Fibroblast of mammary gland (primary cell): ENCODE measurements around the gene PHC1.

ENCODE experiments used
- DNase-seq: peaks from one replicate; pipeline ENCODE4 v3.0.0-alpha.2; 2010; ENCODE audit warnings: low read depth
- H3K4me3 ChIP-seq: 2 replicates; pipeline ENCODE4 v1.5.1; 2011; ENCODE audit warnings: low read depth, mild to moderate bottlenecking, low read length, moderate library complexity; ENCODE audit not compliant: control insufficient read depth
- TF ChIP-seq, protein P1 (sequence below): conservative IDR thresholded peaks from 2 replicates; pipeline ENCODE4 v1.5.1; 2011; ENCODE audit warnings: low read depth, low read length, inconsistent platforms; ENCODE audit not compliant: control insufficient read depth, insufficient read depth

PHC1 gene

DNA sequence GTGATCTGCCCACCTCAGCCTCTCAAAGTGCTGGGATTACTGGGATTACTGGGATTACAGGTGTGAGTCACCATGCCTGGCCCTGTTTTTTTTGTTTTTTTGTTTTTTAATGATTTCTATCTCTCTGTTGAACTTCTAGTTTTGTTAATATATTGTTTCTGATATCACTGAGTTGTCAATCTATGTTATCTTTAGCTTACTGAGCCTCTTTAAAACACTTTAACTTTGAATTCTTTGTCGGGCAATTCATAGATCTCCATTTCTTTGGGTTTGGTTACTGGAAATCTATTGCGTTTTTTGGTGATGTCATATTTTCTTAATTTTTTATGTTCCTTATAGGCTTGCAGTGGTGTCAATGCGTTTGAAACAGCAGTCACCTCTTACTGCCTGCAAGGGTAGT is 65.8 kb downstream of the PHC1 start:
- TF ChIP-seq, protein P1, sequence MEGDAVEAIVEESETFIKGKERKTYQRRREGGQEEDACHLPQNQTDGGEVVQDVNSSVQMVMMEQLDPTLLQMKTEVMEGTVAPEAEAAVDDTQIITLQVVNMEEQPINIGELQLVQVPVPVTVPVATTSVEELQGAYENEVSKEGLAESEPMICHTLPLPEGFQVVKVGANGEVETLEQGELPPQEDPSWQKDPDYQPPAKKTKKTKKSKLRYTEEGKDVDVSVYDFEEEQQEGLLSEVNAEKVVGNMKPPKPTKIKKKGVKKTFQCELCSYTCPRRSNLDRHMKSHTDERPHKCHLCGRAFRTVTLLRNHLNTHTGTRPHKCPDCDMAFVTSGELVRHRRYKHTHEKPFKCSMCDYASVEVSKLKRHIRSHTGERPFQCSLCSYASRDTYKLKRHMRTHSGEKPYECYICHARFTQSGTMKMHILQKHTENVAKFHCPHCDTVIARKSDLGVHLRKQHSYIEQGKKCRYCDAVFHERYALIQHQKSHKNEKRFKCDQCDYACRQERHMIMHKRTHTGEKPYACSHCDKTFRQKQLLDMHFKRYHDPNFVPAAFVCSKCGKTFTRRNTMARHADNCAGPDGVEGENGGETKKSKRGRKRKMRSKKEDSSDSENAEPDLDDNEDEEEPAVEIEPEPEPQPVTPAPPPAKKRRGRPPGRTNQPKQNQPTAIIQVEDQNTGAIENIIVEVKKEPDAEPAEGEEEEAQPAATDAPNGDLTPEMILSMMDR, result no peak
- no peak for DNase-seq
- H3K4me3 ChIP-seq, result no peak overlapping the region

DNA sequence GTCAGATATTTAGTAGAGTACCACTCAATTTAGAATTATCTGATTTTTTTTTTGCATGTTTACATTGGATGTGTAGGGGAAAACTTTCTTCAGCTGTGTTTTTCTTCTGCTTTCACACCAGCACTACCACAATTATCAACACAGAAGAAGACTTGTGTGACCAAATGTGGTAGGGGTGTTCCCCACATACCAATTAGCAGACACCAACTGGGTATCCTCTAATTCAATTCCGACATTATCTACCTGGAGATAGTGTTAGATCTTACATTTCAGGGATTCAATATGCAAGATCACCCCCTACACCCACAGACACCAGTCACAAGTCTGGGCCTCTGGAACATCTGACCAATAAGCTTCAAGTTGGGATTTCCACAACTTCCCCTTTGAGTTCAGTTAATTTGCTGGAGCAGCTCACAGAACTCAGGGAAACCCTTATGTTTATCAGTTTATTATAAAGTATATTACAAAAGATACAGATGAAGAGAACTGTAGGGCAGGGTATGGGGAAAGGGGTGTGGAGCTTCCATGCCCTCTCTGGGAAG is 71.0 kb downstream of the PHC1 start:
- no peak for DNase-seq

DNA sequence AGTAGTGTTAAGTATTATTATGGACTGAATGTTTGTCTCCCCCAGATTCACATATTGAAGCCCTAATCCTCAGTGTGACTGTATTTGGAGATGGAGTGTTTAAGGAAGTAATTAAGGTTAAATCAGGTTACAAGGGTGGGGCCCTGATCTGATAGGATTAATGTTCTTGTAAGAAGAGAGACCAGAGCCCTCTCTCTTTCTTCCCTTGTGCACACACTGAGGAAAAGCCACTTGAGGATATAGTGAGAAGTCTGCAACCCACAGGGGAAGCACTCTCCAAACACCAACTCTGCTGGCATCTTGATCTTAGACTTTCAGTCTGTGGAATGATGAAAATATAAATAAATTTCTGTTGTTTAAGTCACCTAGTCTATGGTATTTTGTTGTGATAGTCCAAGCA is 72.9 kb downstream of the PHC1 start:
- no peak for DNase-seq
- no peak overlapping the region for H3K4me3 ChIP-seq
- TF ChIP-seq, protein P1, result no peak

More for the DNA sequence above, 71.0 kb downstream of the PHC1 start:
- TF ChIP-seq, protein P1, result no peak
- H3K4me3 ChIP-seq, result no peak overlapping the region

DNA sequence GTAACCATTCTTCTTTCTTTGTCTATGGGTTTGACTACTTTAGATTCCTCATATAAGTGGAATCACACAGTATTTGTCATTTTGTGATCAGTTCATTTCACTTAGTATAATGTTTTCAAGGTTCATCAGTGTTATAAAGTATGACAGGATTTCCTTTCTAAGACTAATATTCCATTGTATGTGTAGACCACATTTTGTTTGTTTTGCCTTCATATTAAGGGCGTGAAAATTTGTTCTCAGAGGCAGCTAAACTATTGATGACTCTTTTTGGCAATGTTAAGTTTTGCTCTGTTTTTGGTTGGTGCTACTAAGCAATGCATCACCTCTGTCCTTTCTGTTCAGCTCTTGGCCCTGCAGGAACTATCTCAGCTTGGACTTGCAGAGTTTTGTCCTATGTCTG is 73.4 kb downstream of the PHC1 start:
- H3K4me3 ChIP-seq, result no peak overlapping the region
- TF ChIP-seq, protein P1, result no peak
- DNase-seq, result no peak

DNA sequence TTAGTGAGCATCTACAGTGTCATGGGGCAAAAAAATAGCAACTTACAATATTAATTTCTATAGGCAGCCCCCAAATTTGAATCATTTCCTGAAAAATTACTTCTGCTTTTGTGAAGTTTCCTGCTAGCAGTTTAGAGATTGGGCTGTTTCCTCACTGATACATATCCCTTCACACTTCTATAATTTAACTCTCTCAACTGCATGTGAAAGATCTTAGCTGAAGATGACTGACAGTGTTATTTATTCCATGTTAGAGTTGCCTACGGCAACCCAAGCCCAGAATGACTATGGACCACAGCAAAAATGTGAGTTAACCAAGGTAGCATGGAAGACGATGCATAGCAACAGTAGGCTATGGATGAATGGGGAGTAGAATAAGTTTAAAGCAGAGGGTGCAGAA is 75.1 kb downstream of the PHC1 start, which contains the start of gene KLRG1:
KLRG1 (plus strand) TSS at position 134 of the 400 bp plus-strand sequence; CDS start at position 224, 90 bp downstream.
- DNase-seq, result no peak
- TF ChIP-seq, protein P1, result no peak
- no peak within 1 kb of the TSS for H3K4me3 ChIP-seq
